GM18873 (cell line): Measurements from ENCODE around the gene PTGFR.

Experiments
- ATAC-seq: cut with Tn5 transposase; IDR thresholded peaks from one replicate; pipeline ENCODE4 v1.9.1; 2021; ENCODE audit warnings: mild to moderate bottlenecking, moderate library complexity, moderate number of reproducible peaks; ENCODE audit not compliant: unreplicated experiment, low FRiP score

Gene PTGFR

GRCh38 chr1:78577257-78578100 is 86.7 kb downstream of the PTGFR start:
- no peak for ATAC-seq

GRCh38 chr1:78586572-78586971 is 95.8 kb downstream of the PTGFR start:
- no peak for ATAC-seq

GRCh38 chr1:78587211-78587610 is 96.4 kb downstream of the PTGFR start:
- ATAC-seq: no peak
